ENCODE data around the gene VPS13A.

DNA sequence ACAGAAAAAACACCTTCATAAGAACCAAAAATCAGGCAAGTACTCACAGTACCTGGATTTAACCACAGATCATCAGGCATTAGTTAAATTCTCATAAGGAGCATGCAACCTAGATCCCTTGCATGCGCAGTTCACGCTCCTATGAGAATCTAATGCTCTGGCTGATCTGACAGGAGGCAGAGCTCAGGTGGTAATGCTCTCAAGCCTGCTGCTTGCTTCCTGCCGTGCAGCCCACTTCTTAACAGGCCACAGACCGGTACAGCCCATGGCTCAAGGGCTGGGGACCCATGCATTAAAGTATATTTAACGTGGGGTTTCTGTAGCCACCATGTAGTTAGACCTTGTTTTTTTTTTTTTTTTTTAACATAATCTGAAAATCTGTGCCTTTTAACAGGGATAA lies 147.7 kb downstream of the VPS13A start:
- no peak for TF ChIP-seq ZNF639 (tag by site-specific recombination; IDR thresholded peaks at IDR 0.05)
- no peak for TF ChIP-seq ZBTB20 (tag by site-specific recombination; IDR thresholded peaks at IDR 0.05)
- TF ChIP-seq, protein P1, sequence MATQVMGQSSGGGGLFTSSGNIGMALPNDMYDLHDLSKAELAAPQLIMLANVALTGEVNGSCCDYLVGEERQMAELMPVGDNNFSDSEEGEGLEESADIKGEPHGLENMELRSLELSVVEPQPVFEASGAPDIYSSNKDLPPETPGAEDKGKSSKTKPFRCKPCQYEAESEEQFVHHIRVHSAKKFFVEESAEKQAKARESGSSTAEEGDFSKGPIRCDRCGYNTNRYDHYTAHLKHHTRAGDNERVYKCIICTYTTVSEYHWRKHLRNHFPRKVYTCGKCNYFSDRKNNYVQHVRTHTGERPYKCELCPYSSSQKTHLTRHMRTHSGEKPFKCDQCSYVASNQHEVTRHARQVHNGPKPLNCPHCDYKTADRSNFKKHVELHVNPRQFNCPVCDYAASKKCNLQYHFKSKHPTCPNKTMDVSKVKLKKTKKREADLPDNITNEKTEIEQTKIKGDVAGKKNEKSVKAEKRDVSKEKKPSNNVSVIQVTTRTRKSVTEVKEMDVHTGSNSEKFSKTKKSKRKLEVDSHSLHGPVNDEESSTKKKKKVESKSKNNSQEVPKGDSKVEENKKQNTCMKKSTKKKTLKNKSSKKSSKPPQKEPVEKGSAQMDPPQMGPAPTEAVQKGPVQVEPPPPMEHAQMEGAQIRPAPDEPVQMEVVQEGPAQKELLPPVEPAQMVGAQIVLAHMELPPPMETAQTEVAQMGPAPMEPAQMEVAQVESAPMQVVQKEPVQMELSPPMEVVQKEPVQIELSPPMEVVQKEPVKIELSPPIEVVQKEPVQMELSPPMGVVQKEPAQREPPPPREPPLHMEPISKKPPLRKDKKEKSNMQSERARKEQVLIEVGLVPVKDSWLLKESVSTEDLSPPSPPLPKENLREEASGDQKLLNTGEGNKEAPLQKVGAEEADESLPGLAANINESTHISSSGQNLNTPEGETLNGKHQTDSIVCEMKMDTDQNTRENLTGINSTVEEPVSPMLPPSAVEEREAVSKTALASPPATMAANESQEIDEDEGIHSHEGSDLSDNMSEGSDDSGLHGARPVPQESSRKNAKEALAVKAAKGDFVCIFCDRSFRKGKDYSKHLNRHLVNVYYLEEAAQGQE (tag by site-specific recombination; IDR thresholded peaks at IDR 0.05) = no peak
- TF ChIP-seq ZBTB1 (tag by site-specific recombination; IDR thresholded peaks at IDR 0.05) = no peak
- TF ChIP-seq ZNF677 (tag by site-specific recombination; IDR thresholded peaks at IDR 0.05) = no peak
- TF ChIP-seq YY1 (tag by site-specific recombination; IDR thresholded peaks at IDR 0.05) = no peak
- no peak for TF ChIP-seq ZNF670 (tag by site-specific recombination; IDR thresholded peaks at IDR 0.05; ENCODE audit: low read depth)
- TF ChIP-seq, protein P2, sequence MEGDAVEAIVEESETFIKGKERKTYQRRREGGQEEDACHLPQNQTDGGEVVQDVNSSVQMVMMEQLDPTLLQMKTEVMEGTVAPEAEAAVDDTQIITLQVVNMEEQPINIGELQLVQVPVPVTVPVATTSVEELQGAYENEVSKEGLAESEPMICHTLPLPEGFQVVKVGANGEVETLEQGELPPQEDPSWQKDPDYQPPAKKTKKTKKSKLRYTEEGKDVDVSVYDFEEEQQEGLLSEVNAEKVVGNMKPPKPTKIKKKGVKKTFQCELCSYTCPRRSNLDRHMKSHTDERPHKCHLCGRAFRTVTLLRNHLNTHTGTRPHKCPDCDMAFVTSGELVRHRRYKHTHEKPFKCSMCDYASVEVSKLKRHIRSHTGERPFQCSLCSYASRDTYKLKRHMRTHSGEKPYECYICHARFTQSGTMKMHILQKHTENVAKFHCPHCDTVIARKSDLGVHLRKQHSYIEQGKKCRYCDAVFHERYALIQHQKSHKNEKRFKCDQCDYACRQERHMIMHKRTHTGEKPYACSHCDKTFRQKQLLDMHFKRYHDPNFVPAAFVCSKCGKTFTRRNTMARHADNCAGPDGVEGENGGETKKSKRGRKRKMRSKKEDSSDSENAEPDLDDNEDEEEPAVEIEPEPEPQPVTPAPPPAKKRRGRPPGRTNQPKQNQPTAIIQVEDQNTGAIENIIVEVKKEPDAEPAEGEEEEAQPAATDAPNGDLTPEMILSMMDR (tag by site-specific recombination; IDR thresholded peaks at IDR 0.05) = no peak
- TF ChIP-seq ZNF175 (tag by site-specific recombination; IDR thresholded peaks at IDR 0.05) = no peak
- no peak for TF ChIP-seq SALL2 (tag by site-specific recombination; IDR thresholded peaks at IDR 0.05; ENCODE audit: borderline replicate concordance)

Measured in HEK293 (cell line).